SK-N-SH treated with all-trans-retinoic acid at 6 μM for 48 hours (cell line): ENCODE measurements around the gene PLD1.

Experiments
- ATAC-seq: fragments of 200-7000 bp; cut with Tn5 transposase; 3 replicates; pipeline ENCODE4 v1.9.1; 2020; ENCODE audit warnings: mild to moderate bottlenecking, moderate library complexity
- ARNTL ChIP-seq: fragments of 450-650 bp; formaldehyde crosslinking; IDR thresholded peaks from 2 replicates; pipeline ENCODE4 v1.5.0; 2020; ENCODE audit warnings: low read depth, mild to moderate bottlenecking, moderate library complexity, borderline replicate concordance
- BACH2 ChIP-seq: fragments of 250-450 bp; sonication (Bioruptor Pico); IDR thresholded peaks from 2 replicates; pipeline ENCODE4 v1.9.0; 2021; ENCODE audit warnings: mild to moderate bottlenecking, borderline replicate concordance
- CREB5 ChIP-seq: fragments of 250-450 bp; sonication (Bioruptor Pico); IDR thresholded peaks from 2 replicates; pipeline ENCODE4 v1.5.1; 2020; ENCODE audit warnings: low read depth, mild to moderate bottlenecking, moderate library complexity
- CSDC2 ChIP-seq: fragments of 250-450 bp; sonication (Bioruptor Pico); IDR thresholded peaks from 2 replicates; pipeline ENCODE4 v1.5.0; 2020; ENCODE audit warnings: mild to moderate bottlenecking, moderate library complexity
- CSRNP3 ChIP-seq: fragments of 250-450 bp; sonication (Bioruptor Pico); IDR thresholded peaks from 2 replicates; pipeline ENCODE4 v1.5.1; 2021; ENCODE audit warnings: mild to moderate bottlenecking, moderate library complexity
- ESRRG ChIP-seq: fragments of 250-450 bp; sonication (Bioruptor Pico); IDR thresholded peaks from 2 replicates; pipeline ENCODE4 v1.6.1; 2021; ENCODE audit warnings: mild to moderate bottlenecking
- GLIS3 ChIP-seq: fragments of 250-450 bp; sonication (Bioruptor Pico); IDR thresholded peaks from 2 replicates; pipeline ENCODE4 v1.5.0; 2020; ENCODE audit warnings: mild to moderate bottlenecking, moderate library complexity
- ISL1 ChIP-seq: fragments of 250-450 bp; sonication (Bioruptor Pico); IDR thresholded peaks from 2 replicates; pipeline ENCODE4 v2.1.2; 2022; ENCODE audit warnings: mild to moderate bottlenecking, moderate library complexity
- OSR1 ChIP-seq: fragments of 250-450 bp; sonication (Bioruptor Pico); IDR thresholded peaks from 2 replicates; pipeline ENCODE4 v1.8.0; 2022; ENCODE audit warnings: moderate library complexity, mild to moderate bottlenecking, inconsistent platforms
- RARB ChIP-seq: fragments of 250-450 bp; sonication (Bioruptor Pico); IDR thresholded peaks from 2 replicates; pipeline ENCODE4 v1.8.0; 2021; ENCODE audit warnings: mild to moderate bottlenecking, moderate library complexity
- SNAI2 ChIP-seq: fragments of 250-450 bp; sonication (Bioruptor Pico); IDR thresholded peaks from 2 replicates; pipeline ENCODE4 v1.5.0; 2020; ENCODE audit warnings: mild to moderate bottlenecking, moderate library complexity
- TCF4 ChIP-seq: fragments of 250-450 bp; sonication (Bioruptor Pico); IDR thresholded peaks from 2 replicates; pipeline ENCODE4 v1.8.0; 2021; ENCODE audit warnings: mild to moderate bottlenecking, moderate library complexity, borderline replicate concordance
- TOX ChIP-seq: fragments of 250-450 bp; sonication (Bioruptor Pico); IDR thresholded peaks from 2 replicates; pipeline ENCODE4 v1.8.0; 2021; ENCODE audit warnings: mild to moderate bottlenecking, moderate library complexity, borderline replicate concordance
- TSHZ2 ChIP-seq: fragments of 250-450 bp; sonication (Bioruptor Pico); IDR thresholded peaks from 2 replicates; pipeline ENCODE4 v1.5.0; 2020; ENCODE audit warnings: mild to moderate bottlenecking, moderate library complexity
- ZC3H10 ChIP-seq: fragments of 250-450 bp; sonication (Bioruptor Pico); IDR thresholded peaks from 2 replicates; pipeline ENCODE4 v1.5.1; 2021; ENCODE audit warnings: mild to moderate bottlenecking, moderate library complexity
- ZFP3 ChIP-seq: fragments of 250-450 bp; sonication (Bioruptor Pico); IDR thresholded peaks from 2 replicates; pipeline ENCODE4 v1.5.0; 2020; ENCODE audit warnings: mild to moderate bottlenecking, moderate library complexity
- ZFP30 ChIP-seq: fragments of 450-650 bp; formaldehyde crosslinking; IDR thresholded peaks from 2 replicates; pipeline ENCODE4 v1.5.0; 2022; ENCODE audit warnings: mild to moderate bottlenecking, moderate library complexity
- ZNF565 ChIP-seq: fragments of 450-650 bp; formaldehyde crosslinking; conservative IDR thresholded peaks from 2 replicates; pipeline ENCODE4 v1.5.0; 2020; ENCODE audit warnings: low read depth, mild to moderate bottlenecking, moderate library complexity
- ZNF70 ChIP-seq: fragments of 450-650 bp; formaldehyde crosslinking; IDR thresholded peaks from 2 replicates; pipeline ENCODE4 v1.5.0; 2020; ENCODE audit warnings: mild to moderate bottlenecking, moderate library complexity
- ZNF8 ChIP-seq: fragments of 450-650 bp; formaldehyde crosslinking; IDR thresholded peaks from 2 replicates; pipeline ENCODE4 v1.5.0; 2020; ENCODE audit warnings: mild to moderate bottlenecking, moderate library complexity
- TF ChIP-seq, protein P1 (sequence below): fragments of 250-450 bp; sonication (Bioruptor Pico); IDR thresholded peaks from 2 replicates; pipeline ENCODE4 v1.8.0; 2020; ENCODE audit warnings: mild to moderate bottlenecking, moderate library complexity, borderline replicate concordance

PLD1 gene

DNA sequence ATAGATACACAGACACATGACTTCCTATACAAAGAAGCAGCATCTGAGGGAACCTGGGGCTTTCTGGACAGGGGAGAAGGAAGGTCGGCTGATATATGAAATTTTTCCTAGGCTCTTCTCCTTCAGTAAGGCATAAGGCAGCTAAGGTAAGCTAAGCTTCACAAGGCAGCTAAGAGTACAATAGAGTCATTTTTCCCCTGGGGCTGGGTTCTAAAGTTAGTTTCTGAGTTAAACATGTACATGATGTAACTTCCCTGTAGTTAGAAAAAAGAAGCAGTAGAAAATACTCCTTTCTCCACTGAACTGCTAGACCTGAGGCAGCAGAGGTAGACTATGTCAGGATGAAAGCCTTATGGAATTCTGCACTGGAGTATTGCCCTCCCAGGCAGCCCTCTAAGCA lies 109.6 kb downstream of the PLD1 start:
- no peak for ATAC-seq
- TF ChIP-seq ISL1 (CRISPR knock-in tag), result no peak
- TF ChIP-seq TOX, result no peak
- TF ChIP-seq ZNF565, result no peak
- no peak for TF ChIP-seq GLIS3 (CRISPR knock-in tag)
- no peak for TF ChIP-seq RARB
- no peak for TF ChIP-seq TSHZ2
- no peak for TF ChIP-seq CSDC2 (CRISPR knock-in tag)
- no peak for TF ChIP-seq ZNF70 (CRISPR knock-in tag)
- no peak for TF ChIP-seq ZFP3 (CRISPR knock-in tag)
- TF ChIP-seq CREB5 (CRISPR knock-in tag), result no peak
- TF ChIP-seq ARNTL (CRISPR knock-in tag), result no peak
- TF ChIP-seq, protein P1, sequence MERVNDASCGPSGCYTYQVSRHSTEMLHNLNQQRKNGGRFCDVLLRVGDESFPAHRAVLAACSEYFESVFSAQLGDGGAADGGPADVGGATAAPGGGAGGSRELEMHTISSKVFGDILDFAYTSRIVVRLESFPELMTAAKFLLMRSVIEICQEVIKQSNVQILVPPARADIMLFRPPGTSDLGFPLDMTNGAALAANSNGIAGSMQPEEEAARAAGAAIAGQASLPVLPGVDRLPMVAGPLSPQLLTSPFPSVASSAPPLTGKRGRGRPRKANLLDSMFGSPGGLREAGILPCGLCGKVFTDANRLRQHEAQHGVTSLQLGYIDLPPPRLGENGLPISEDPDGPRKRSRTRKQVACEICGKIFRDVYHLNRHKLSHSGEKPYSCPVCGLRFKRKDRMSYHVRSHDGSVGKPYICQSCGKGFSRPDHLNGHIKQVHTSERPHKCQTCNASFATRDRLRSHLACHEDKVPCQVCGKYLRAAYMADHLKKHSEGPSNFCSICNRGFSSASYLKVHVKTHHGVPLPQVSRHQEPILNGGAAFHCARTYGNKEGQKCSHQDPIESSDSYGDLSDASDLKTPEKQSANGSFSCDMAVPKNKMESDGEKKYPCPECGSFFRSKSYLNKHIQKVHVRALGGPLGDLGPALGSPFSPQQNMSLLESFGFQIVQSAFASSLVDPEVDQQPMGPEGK (CRISPR knock-in tag), result no peak
- no peak for TF ChIP-seq TCF4
- TF ChIP-seq CSRNP3 (CRISPR knock-in tag), result no peak
- TF ChIP-seq ZC3H10, result no peak
- TF ChIP-seq ZFP30 (CRISPR knock-in tag), result no peak
- TF ChIP-seq ZNF8, result no peak

GRCh38 chr3:171700157-171700556 lies 110.1 kb downstream of the PLD1 start:
- ATAC-seq, result no peak
- TF ChIP-seq CREB5 (CRISPR knock-in tag) (no peak), TOX (no peak), ZC3H10 (no peak), CSDC2 (CRISPR knock-in tag) (no peak), ZNF70 (CRISPR knock-in tag) (no peak), BACH2 (CRISPR knock-in tag) (no peak), GLIS3 (CRISPR knock-in tag) (no peak), RARB (no peak), TCF4 (no peak), ARNTL (CRISPR knock-in tag) (no peak), ZNF8 (no peak), SNAI2 (CRISPR knock-in tag) (no peak), OSR1 (no peak), ISL1 (CRISPR knock-in tag) (no peak), TSHZ2 (no peak), ZFP30 (CRISPR knock-in tag) (no peak), ZNF565 (no peak), ESRRG (CRISPR knock-in tag) (no peak)
- TF ChIP-seq, protein P1 (CRISPR knock-in tag), result no peak
- TF ChIP-seq, all 23 proteins: peak for 0
